SK-N-SH (cell line): ENCODE results near the gene SORBS2.

Experiments
- CTCF ChIP-seq: fragments of 200-600 bp; sonication (generic); IDR thresholded peaks from 2 replicates; pipeline ENCODE4 v1.6.1; 2017; ENCODE audit warnings: antibody characterized with exemption, mild to moderate bottlenecking, moderate library complexity
- EZH2phosphoT487 ChIP-seq: fragments of 200-600 bp; sonication (generic); IDR thresholded peaks from 2 replicates; pipeline ENCODE4 v1.6.1; 2017; ENCODE audit warnings: low read depth, mixed run types, mild to moderate bottlenecking, antibody characterized with exemption, moderate library complexity, borderline replicate concordance
- JUND ChIP-seq: IDR thresholded peaks from 2 replicates; pipeline ENCODE4 v1.4.0; 2012
- MEF2A ChIP-seq: IDR thresholded peaks from 2 replicates; pipeline ENCODE4 v1.4.0; 2012; ENCODE audit warnings: low read depth, borderline replicate concordance
- POLR2AphosphoS5 ChIP-seq: IDR thresholded peaks from 2 replicates; pipeline ENCODE4 v1.6.1; 2012; ENCODE audit warnings: low read depth, low read length
- RCOR1 ChIP-seq: fragments of 150-350 bp; IDR thresholded peaks from 2 replicates; pipeline ENCODE4 v1.6.1; 2017; ENCODE audit warnings: antibody characterized with exemption, low read length
- REST ChIP-seq: IDR thresholded peaks from 2 replicates; pipeline ENCODE4 v1.6.1; 2012; ENCODE audit warnings: mild to moderate bottlenecking, low read depth, low read length, moderate library complexity
- SIN3A ChIP-seq: IDR thresholded peaks from 2 replicates; pipeline ENCODE4 v1.6.1; 2012; ENCODE audit warnings: low read depth, mild to moderate bottlenecking, low read length, moderate library complexity, borderline replicate concordance

GRCh38 chr4:185792384-185793115 lies 19.4 kb downstream of the SORBS2 start:
- TF ChIP-seq SIN3A, result no peak
- TF ChIP-seq REST, result no peak
- TF ChIP-seq MEF2A, result no peak
- TF ChIP-seq CTCF, result no peak
- no peak for TF ChIP-seq JUND
- no peak for TF ChIP-seq RCOR1
- no peak for TF ChIP-seq EZH2phosphoT487
- no peak for TF ChIP-seq POLR2AphosphoS5
